Aorta (tissue), 5 donors: ENCODE data around the gene TGFBI. TPM values are rescaled to one million over a fixed set of nuclear protein-coding genes. Genes with fewer than 3 reads are reported as not detected.

Source experiments
- ATAC-seq: fragments of 200-7000 bp; cut with Tn5 transposase; one replicate; pipeline ENCODE4 v1.9.1; 2022; ENCODE audit warnings: moderate library complexity; ENCODE audit not compliant: low FRiP score
- DNase-seq, 2 donors: peaks; one replicate each; pipeline ENCODE4 v3.0.0-alpha.2; 2020
- H3K27ac ChIP-seq, 2 donors: one replicate each; pipeline ENCODE4 v1.5.1; 2013; ENCODE audit warnings: low read length in 2 of 2, mild to moderate bottlenecking in 2 of 2, moderate library complexity in 2 of 2, control low read depth in 1 of 2, inconsistent platforms in 1 of 2, low read depth in 1 of 2
- H3K27me3 ChIP-seq, 2 donors: one replicate each; pipeline ENCODE4 v1.6.1; 2013; ENCODE audit warnings: control low read depth in 1 of 2, low read length in 1 of 2, mild to moderate bottlenecking in 1 of 2, moderate library complexity in 1 of 2; ENCODE audit not compliant: insufficient read depth in 2 of 2, control insufficient read depth in 1 of 2
- H3K36me3 ChIP-seq, 2 donors: one replicate each; pipeline ENCODE4 v1.6.1; 2013; ENCODE audit warnings: control low read depth in 1 of 2, low read length in 1 of 2, mild to moderate bottlenecking in 1 of 2; ENCODE audit not compliant: insufficient read depth in 2 of 2, control insufficient read depth in 1 of 2
- H3K4me1 ChIP-seq, 2 donors: one replicate each; pipeline ENCODE4 v1.6.1; 2013; ENCODE audit warnings: low read length in 2 of 2, control low read depth in 1 of 2, mild to moderate bottlenecking in 1 of 2, moderate library complexity in 1 of 2; ENCODE audit not compliant: insufficient read depth in 2 of 2, control insufficient read depth in 1 of 2
- H3K4me3 ChIP-seq, 2 donors: one replicate each; pipeline ENCODE4 v1.5.1; 2013; ENCODE audit warnings: low read length in 2 of 2, control low read depth in 1 of 2, mild to moderate bottlenecking in 1 of 2
- H3K9me3 ChIP-seq: one replicate; pipeline ENCODE4 v1.6.1; 2013; ENCODE audit warnings: mild to moderate bottlenecking, low read length; ENCODE audit not compliant: control insufficient read depth
- WGBS, 2 donors: extraction: QIAGEN DNeasy Blood & Tissue Kit; methylation state at CpG; one replicate each; pipeline ENCODE4 v1.1.7; 2013; 5-methylcytosine and 5-hydroxymethylcytosine counted together
- intact Hi-C, 2 donors: fragments of 100-400 bp; cut with DNase I; formaldehyde crosslinking; loops; one replicate each; pipeline versions ENCODE4 v1.14.2 to v1.15.0; 2022
- polyA plus RNA-seq, 2 donors: library from polyadenylated mRNA; stranded (reverse); fragments of 200-250 nt; gene quantifications; one replicate each; pipeline ENCODE4 v1.2.3, GENCODE V29; 2013
- total RNA-seq, 2 donors: library from RNA; stranded (reverse); fragmentation: NEBNext Ultra II Directional; extraction: Animal tissue kit (Norgen Biotek cat#: 25700); gene quantifications; one replicate each; pipeline ENCODE4 v1.2.1, GENCODE V29; 2021
- donor health status: healthy with polysubstance abuse.
- donor health status: Bipolar disorder and iron deficiency.
- donor health status: DM: no; HTN: no; CAD: no.
- donor health status: DM: no; HTN: no; CAD: no.
- donor health status: DM: yes; HTN: yes; CAD: no.

The TGFBI gene
- total and polyA plus RNA-seq, 4 donors, result 83.3 to 335 (median 207) TPM

DNA sequence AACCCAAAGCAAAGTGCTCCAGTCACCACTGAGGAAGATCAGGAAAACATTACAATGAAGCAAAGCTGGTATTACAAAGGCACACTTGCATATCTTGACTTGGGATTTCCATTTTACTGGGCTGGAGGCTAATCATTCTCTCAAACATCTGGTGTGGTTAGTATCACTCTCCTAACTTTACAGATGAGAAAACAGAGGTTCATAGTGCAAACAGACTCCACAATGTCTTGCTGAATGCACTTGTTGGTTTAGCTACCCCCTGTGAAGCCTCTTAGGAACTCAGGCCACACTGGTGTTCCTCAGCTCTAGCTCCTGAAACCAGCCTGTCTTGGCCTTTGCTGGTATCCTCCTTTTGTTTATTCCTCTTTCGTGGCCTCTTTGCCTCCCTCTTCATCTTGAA lies 74.3 kb downstream of the TGFBI start:
- no peak overlapping the region for H3K4me3 ChIP-seq
- no peaks in the 10 kb centered on the region for H3K4me1 ChIP-seq
- no peaks in the 10 kb centered on the region for H3K36me3 ChIP-seq
- no peak for DNase-seq
- ATAC-seq, result no peak
- 90 to 97% methylated on average over 1 of the region's 1 CpG for WGBS, 2 donors
- H3K27me3 ChIP-seq, result no peaks in the 10 kb centered on the region
- intact Hi-C loops, result no loop called here
- H3K9me3 ChIP-seq, result no peaks in the 10 kb centered on the region
- H3K27ac ChIP-seq, result no peak overlapping the region

DNA sequence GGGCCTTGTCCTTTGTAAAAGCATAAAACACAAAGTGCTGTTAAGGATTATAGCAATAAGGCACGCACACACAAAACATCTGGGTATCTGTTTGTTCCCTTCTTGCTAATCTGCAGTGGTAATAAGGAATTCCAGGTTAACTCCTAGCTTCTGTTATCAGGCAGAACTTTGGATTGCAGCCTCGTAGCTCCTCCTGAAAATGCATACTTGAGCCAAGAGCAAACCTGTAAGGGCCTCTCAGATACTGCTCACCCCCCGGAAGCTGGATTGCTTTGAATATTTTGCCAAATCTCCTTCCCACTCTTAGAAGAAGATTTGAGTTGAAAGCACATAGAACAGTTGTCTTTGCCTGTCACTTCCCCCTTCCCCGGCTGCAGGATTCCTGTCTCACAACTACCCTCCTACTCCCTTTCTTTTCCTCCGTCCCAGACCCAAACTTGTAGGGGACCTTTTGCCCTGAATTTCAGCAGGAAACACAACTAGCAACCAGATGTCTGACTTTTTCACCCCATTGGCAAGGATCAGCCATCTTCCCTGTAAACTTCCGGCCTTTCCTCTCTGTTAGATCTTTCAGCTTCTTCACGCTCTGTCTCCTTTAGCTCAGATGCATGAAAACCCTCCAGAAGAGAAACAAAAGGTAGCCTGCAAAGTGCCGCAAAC lies 75.6 kb downstream of the TGFBI start:
- H3K27ac ChIP-seq, result no peak overlapping the region
- no peak for ATAC-seq
- peaks cover 0 to 3% of the 10 kb centered on the region in 2 donors for H3K4me1 ChIP-seq
- DNase-seq, result no peak
- H3K4me3 ChIP-seq, result no peak overlapping the region
- H3K36me3 ChIP-seq, result no peaks in the 10 kb centered on the region
- no peaks in the 10 kb centered on the region for H3K9me3 ChIP-seq
- 88 to 98% methylated on average over 8 of the region's 8 CpGs for WGBS, 2 donors
- no peaks in the 10 kb centered on the region for H3K27me3 ChIP-seq
- intact Hi-C loops, result no loop called here

DNA sequence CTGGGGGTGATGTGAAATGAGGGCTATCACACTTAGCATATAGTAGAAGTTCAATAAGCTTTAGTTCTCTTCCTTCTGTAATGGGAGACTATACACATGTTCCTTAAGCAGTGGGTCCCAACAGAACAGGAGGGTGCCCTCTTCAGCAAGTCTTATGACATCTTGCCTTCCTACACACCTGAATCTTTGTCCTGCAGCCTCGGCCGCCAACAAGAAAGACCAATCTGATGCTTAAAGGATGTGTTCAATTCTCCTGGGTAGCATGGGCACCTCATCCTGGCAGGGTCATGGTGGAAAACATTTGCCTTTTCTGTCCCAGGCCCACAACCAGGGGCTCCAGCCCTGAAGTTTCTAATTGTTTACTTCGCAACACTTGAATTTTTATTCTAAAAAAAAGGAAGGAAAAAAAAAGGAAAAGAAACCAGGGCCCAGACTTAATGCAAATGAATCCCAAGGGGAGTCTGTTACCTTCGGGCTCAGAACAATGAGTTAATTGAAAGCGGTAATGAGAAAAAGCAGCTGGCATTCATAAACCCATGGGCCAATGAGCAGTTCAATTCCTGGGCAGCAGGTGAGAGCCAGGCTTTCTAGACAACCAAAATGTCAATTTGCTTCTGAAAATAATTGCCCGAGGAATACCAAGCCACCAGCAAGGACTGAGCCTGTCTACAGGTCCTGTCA lies 77.7 kb downstream of the TGFBI start:
- no peak for DNase-seq
- intact Hi-C loops, result no loop called here
- Histone ChIP-seq H3K4me1 (peaks cover 0 to 3% of the 10 kb centered on the region in 2 donors), H3K4me3 (no peak overlapping the region), H3K36me3 (no peaks in the 10 kb centered on the region), H3K27ac (no peak overlapping the region), H3K9me3 (no peaks in the 10 kb centered on the region), H3K27me3 (no peaks in the 10 kb centered on the region)
- ATAC-seq, result no peak
- 96 to 98% methylated on average over 6 of the region's 6 CpGs for WGBS, 2 donors

DNA sequence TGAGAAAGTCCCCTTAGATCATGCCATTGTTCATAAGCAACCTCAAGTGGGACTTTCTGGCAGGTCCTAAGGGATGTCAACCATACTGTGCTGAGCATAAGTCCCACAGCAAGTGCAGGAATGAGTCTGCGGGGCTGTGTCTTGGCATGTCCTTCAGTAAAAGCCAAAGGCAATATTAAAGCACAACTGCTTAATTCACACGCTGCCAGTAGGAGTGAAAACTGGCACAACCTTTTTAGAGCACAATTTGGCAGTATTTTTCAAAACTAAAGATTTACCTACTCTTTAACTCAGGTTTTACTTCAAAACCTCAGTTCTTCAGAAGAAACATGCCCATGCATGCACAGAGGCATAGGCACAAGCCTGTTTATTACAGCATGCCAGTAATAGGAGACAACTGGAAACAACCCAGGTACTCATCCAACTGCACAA lies 79.4 kb downstream of the TGFBI start:
- Histone ChIP-seq H3K27me3 (no peaks in the 10 kb centered on the region), H3K4me1 (peaks cover 0 to 3% of the 10 kb centered on the region in 2 donors), H3K36me3 (no peaks in the 10 kb centered on the region), H3K4me3 (no peak overlapping the region), H3K27ac (no peak overlapping the region), H3K9me3 (no peaks in the 10 kb centered on the region)
- 8 to 12% methylated on average over 2 of the region's 2 CpGs for WGBS, 2 donors
- DNase-seq (no peak), ATAC-seq (no peak)
- intact Hi-C loops, result no loop called here

DNA sequence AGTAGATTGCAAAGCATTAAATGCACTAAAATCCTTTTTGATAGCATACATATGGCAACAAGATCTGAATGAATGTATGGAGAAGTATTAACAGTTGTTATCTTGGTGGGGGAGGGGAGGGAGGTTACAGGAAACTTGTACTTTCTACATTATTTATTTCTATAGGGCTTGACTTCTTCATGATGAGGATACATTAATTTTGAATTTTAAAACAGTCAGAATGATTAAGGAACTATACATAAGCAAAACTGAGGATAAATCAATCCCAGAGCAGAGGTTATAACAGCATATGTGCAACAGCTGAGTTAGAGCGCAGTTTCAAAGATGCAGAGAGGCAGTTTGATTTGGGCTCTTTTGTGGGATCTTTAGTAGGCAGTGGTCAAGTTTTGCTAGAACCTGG lies 80.0 kb downstream of the TGFBI start:
- no peaks in the 10 kb centered on the region for H3K27me3 ChIP-seq
- DNase-seq, result no peak
- H3K36me3 ChIP-seq, result no peaks in the 10 kb centered on the region
- peaks cover 0 to 3% of the 10 kb centered on the region in 2 donors for H3K4me1 ChIP-seq
- WGBS, 2 donors, result 100% methylated on average over 1 of the region's 1 CpG
- H3K27ac ChIP-seq, result no peak overlapping the region
- H3K9me3 ChIP-seq, result no peaks in the 10 kb centered on the region
- intact Hi-C loops, result no loop called here
- no peak for ATAC-seq
- no peak overlapping the region for H3K4me3 ChIP-seq

DNA sequence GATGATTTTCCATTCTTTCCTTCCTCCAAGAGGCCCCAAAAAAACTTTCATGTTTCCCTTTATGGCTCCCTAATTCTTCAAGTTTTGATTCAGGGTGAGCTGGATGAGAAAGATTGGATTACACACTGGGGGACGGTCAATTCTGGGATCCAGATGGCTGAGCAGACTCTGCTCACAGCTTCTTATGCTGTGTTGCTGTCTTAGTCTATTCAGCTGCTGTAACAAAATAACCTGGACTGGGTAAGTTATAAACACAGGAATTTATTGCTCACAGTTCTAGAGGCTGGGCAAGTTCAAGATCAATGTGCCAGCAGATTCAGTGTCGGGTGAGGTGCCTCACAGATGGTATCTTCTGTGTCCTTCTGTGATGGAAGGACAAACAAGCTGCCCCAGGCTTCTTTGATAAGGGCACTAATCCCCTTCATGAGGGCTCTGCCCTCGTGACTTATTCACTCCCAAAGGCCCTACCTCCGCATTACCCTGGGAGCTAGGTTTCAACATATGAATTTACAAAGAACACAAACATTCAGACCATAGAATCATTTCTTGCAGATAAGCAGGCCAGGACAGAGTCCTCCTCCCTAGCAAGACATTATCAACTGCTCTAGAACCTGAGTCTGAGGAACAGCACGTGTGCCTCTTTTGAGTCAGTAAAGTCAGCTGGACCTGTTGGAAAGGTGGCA lies 80.8 kb downstream of the TGFBI start:
- intact Hi-C loops, result no loop called here
- no peak for DNase-seq

More for the DNA sequence above, 80.8 kb downstream of the TGFBI start:
- WGBS, 2 donors, result 56 to 63% methylated on average over 5 of the region's 5 CpGs
- Histone ChIP-seq H3K4me1 (peaks cover 0 to 3% of the 10 kb centered on the region in 2 donors), H3K9me3 (no peaks in the 10 kb centered on the region), H3K27me3 (no peaks in the 10 kb centered on the region), H3K27ac (no peak overlapping the region), H3K4me3 (no peak overlapping the region), H3K36me3 (no peaks in the 10 kb centered on the region)
- peak; percentile 36 for ATAC-seq

Other genes with a start within 250 kb of the TGFBI start
- gene SLC25A48, start 194.3 kb upstream of the TGFBI start, total RNA-seq, result 1 to 10 TPM in 1 of 2 donors, under 1 TPM in 1; 0.42 to 1.1 TPM
- not detected for gene SLC25A48, start 194.3 kb upstream of the TGFBI start, polyA plus RNA-seq
- gene IL9, start 133.1 kb upstream of the TGFBI start, total RNA-seq, result not detected
- not detected for gene IL9, start 133.1 kb upstream of the TGFBI start, polyA plus RNA-seq
- not detected for gene LECT2, start 74.0 kb upstream of the TGFBI start, total RNA-seq
- gene LECT2, start 74.0 kb upstream of the TGFBI start, polyA plus RNA-seq, result not detected
- gene SMAD5, start 103.9 kb downstream of the TGFBI start, total RNA-seq, result 10 to 100 TPM; 85.2 to 85.8 TPM
- 10 to 100 TPM; 11.3 to 11.9 TPM for gene SMAD5, start 103.9 kb downstream of the TGFBI start, polyA plus RNA-seq
- gene SMIM32, start 164.2 kb downstream of the TGFBI start, total RNA-seq, result under 1 TPM in 1 of 2 donors, not detected in 1; 0.49 TPM
- gene SMIM32, start 164.2 kb downstream of the TGFBI start, polyA plus RNA-seq, result 1 to 10 TPM in 1 of 2 donors, not detected in 1; 1.4 TPM